Gastrocnemius medialis (tissue), 4 donors: Measurements from ENCODE around the gene ZNF319.

Source experiments
- POLR2A ChIP-seq, 2 donors: fragments of 450-650 bp; IDR thresholded peaks; one replicate each; pipeline ENCODE4 v1.6.1; 2017; ENCODE audit warnings: antibody characterized with exemption in 2 of 2, mild to moderate bottlenecking in 2 of 2, moderate library complexity in 2 of 2
- TF ChIP-seq, protein P1 (sequence below), 5 experiments: fragments of 450-650 bp in 3 of 5; fragments of 200-600 bp in 2 of 5; sonication (generic) in 2 of 5; IDR thresholded peaks in 4 of 5; conservative IDR thresholded peaks in 1 of 5; 1 replicate in 4 of 5; 2 replicates in 1 of 5; pipeline ENCODE4 v1.5.1; 2016 to 2019; ENCODE audit warnings: antibody characterized with exemption in 5 of 5, mild to moderate bottlenecking in 3 of 5, moderate library complexity in 3 of 5

DNA sequence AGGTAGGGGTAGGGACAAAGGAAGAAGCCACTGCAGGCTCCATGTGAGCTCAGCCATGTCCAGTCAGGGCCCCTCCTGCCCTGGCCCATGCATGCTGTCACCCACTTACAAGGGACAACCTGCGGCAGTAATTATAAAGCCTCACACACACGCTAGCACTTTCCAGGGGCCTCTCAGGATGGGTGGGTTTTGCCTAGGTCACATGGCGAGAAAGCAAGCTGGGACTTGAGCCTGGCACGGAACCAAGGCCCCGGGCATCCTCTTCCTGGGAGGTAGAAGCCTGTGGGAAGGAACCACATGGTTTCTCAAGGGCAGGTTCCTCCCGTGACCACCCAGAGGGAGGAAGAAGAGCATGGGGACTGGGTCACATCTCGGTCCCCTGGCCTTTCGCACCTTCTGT lies 7.0 kb downstream of the ZNF319 start:
- TF ChIP-seq, protein P1, sequence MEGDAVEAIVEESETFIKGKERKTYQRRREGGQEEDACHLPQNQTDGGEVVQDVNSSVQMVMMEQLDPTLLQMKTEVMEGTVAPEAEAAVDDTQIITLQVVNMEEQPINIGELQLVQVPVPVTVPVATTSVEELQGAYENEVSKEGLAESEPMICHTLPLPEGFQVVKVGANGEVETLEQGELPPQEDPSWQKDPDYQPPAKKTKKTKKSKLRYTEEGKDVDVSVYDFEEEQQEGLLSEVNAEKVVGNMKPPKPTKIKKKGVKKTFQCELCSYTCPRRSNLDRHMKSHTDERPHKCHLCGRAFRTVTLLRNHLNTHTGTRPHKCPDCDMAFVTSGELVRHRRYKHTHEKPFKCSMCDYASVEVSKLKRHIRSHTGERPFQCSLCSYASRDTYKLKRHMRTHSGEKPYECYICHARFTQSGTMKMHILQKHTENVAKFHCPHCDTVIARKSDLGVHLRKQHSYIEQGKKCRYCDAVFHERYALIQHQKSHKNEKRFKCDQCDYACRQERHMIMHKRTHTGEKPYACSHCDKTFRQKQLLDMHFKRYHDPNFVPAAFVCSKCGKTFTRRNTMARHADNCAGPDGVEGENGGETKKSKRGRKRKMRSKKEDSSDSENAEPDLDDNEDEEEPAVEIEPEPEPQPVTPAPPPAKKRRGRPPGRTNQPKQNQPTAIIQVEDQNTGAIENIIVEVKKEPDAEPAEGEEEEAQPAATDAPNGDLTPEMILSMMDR (IDR thresholded peaks at IDR 0.05 in 4 of 5, conservative IDR thresholded peaks at IDR 0.05 in 1 of 5): no peak
- no peak for TF ChIP-seq POLR2A (IDR thresholded peaks at IDR 0.05)
